ENCODE measurements around the gene DIAPH2.

GRCh38 chrX:96776966-96777365 is 92.3 kb downstream of the DIAPH2 start:
- TF ChIP-seq PKNOX1 (IDR thresholded peaks at IDR 0.05) (no peak), FOXM1 (IDR thresholded peaks at IDR 0.05; ENCODE audit: borderline replicate concordance) (no peak), ELF4 (IDR thresholded peaks at IDR 0.05) (no peak), NFRKB (IDR thresholded peaks at IDR 0.05) (no peak)
